Panc1 (cell line): ENCODE results near the gene ATP6V1G1. TPM values are rescaled to one million over a fixed set of nuclear protein-coding genes. Genes with fewer than 3 reads are reported as not detected.

Experiments used
- ATAC-seq: fragments of 200-7000 bp; cut with Tn5 transposase; 2 replicates; pipeline ENCODE4 v1.9.1; 2020; ENCODE audit warnings: mild to moderate bottlenecking, moderate library complexity
- BruUV-seq: library from RNA; stranded (reverse); fragments of 400-500 nt; replicated peaks from 2 replicates; lab custom pipeline; 2021; lab: Mats Ljungman, UMichigan
- CTCF ChIA-PET: fragments of 300-600 bp; sonication (Branson Sonifier 250); formaldehyde crosslinking; loops from one replicate; lab custom pipeline; 2022; ENCODE audit warnings: antibody characterized with exemption; lab: Charles Lee
- POLR2A ChIA-PET: fragments of 300-600 bp; sonication (Branson Sonifier 250); formaldehyde crosslinking; loops from one replicate; lab custom pipeline; 2022; ENCODE audit warnings: antibody characterized with exemption; lab: Charles Lee
- DNase-seq: peaks from one replicate; pipeline ENCODE4 v3.0.0-alpha.2; 2010; ENCODE audit warnings: low read depth, low spot score
- H3K27ac ChIP-seq: 2 replicates; pipeline ENCODE4 v1.5.1; 2011; ENCODE audit warnings: mild to moderate bottlenecking, low read length, inconsistent platforms
- H3K27me3 ChIP-seq: fragments of 200-500 bp; sonication (Bioruptor generic); 2 replicates; pipeline ENCODE4 v1.6.0; 2014; ENCODE audit warnings: low read length, inconsistent platforms; ENCODE audit not compliant: control insufficient read depth, insufficient read depth
- H3K36me3 ChIP-seq: fragments of 200-500 bp; sonication (Bioruptor generic); 2 replicates; pipeline ENCODE4 v1.5.1; 2014; ENCODE audit warnings: inconsistent platforms, mild to moderate bottlenecking, low read length, moderate library complexity; ENCODE audit not compliant: control insufficient read depth, insufficient read depth
- H3K4me1 ChIP-seq: 2 replicates; pipeline ENCODE4 v1.5.1; 2011; ENCODE audit warnings: inconsistent platforms, mild to moderate bottlenecking, low read length, moderate library complexity; ENCODE audit not compliant: control insufficient read depth, insufficient read depth
- H3K4me3 ChIP-seq, 2 experiments: 2 replicates each; pipeline ENCODE4 v1.5.1; 2011 to 2012; ENCODE audit warnings: low read depth in 2 of 2, low read length in 2 of 2, mild to moderate bottlenecking in 2 of 2, inconsistent platforms in 1 of 2, moderate library complexity in 1 of 2
- H3K9me3 ChIP-seq: fragments of 200-500 bp; sonication (Bioruptor generic); 2 replicates; pipeline ENCODE4 v1.5.1; 2014; ENCODE audit warnings: low read depth, mild to moderate bottlenecking, inconsistent platforms, low read length, moderate library complexity; ENCODE audit not compliant: control insufficient read depth, insufficient read depth
- POLR2AphosphoS5 ChIP-seq: IDR thresholded peaks from 2 replicates; pipeline ENCODE4 v1.6.1; 2012; ENCODE audit warnings: mild to moderate bottlenecking, low read depth, low read length, moderate library complexity
- SIN3A ChIP-seq: IDR thresholded peaks from 2 replicates; pipeline ENCODE4 v1.6.1; 2012; ENCODE audit warnings: low read depth, mild to moderate bottlenecking, low read length, moderate library complexity, borderline replicate concordance; ENCODE audit not compliant: insufficient read depth
- TCF7L2 ChIP-seq: IDR thresholded peaks from 2 replicates; pipeline ENCODE4 v1.6.1; 2011; ENCODE audit warnings: mild to moderate bottlenecking, low read depth, low read length, inconsistent platforms
- in situ Hi-C: cut with HindIII; loops from 2 replicates; pipeline ENCODE4 v1.10.0; 2016; ENCODE audit warnings: low sequenced_read_pairs, low pct_unique_long_range_greater_than_20kb
- intact Hi-C: fragments of 100-400 bp; cut with micrococcal nuclease; formaldehyde crosslinking; loops from one replicate; pipeline ENCODE4 v1.10.0; 2022; ENCODE audit not compliant: unreplicated experiment
- total RNA-seq: library from RNA; stranded (reverse); gene quantifications from one replicate; pipeline ENCODE4 v1.2.1, GENCODE V29; 2021; ENCODE audit not compliant: unreplicated experiment
- TF ChIP-seq, protein P1 (sequence below): fragments of 450-650 bp; IDR thresholded peaks from 2 replicates; pipeline ENCODE4 v1.5.1; 2017; ENCODE audit warnings: mild to moderate bottlenecking
- TF ChIP-seq, protein P2 (sequence below), 2 experiments: IDR thresholded peaks; 2 replicates each; pipeline ENCODE4 v1.6.1; 2011 to 2012; ENCODE audit warnings: low read depth in 2 of 2, control low read depth in 1 of 2, low read length in 1 of 2, mild to moderate bottlenecking in 1 of 2, moderate library complexity in 1 of 2; ENCODE audit not compliant: insufficient read depth in 1 of 2

Gene ATP6V1G1
- total RNA-seq, 1 experiment from 2014 or later: 71.8 TPM

DNA sequence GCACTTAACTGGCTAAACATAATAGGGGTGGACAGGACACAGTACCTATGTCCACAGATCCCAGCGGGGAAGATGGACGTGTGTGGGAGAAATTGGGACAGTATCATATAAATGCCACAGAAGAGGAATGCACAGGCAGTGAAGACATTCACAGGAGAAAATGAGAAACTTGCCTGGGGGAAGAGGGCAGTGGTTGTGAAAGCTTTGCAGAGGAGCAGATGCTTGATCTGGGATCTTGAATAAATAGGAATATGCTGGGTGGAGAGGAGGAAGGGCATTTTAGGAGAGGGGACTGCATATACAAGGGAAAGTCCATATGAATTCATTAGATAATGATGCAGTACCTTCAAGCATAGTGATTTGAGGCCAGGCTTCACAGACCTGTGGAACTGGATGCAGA lies 37.1 kb downstream of the ATP6V1G1 start:
- ChIA-PET CTCF (no interaction called here), POLR2A (no interaction called here)
- Histone ChIP-seq H3K27ac (no peak overlapping the region), H3K36me3 (no peaks in the 10 kb centered on the region), H3K9me3 (no peaks in the 10 kb centered on the region), H3K4me3 (no peak overlapping the region), H3K27me3 (no peaks in the 10 kb centered on the region), H3K4me1 (no peaks in the 10 kb centered on the region)
- TF ChIP-seq, protein P1, sequence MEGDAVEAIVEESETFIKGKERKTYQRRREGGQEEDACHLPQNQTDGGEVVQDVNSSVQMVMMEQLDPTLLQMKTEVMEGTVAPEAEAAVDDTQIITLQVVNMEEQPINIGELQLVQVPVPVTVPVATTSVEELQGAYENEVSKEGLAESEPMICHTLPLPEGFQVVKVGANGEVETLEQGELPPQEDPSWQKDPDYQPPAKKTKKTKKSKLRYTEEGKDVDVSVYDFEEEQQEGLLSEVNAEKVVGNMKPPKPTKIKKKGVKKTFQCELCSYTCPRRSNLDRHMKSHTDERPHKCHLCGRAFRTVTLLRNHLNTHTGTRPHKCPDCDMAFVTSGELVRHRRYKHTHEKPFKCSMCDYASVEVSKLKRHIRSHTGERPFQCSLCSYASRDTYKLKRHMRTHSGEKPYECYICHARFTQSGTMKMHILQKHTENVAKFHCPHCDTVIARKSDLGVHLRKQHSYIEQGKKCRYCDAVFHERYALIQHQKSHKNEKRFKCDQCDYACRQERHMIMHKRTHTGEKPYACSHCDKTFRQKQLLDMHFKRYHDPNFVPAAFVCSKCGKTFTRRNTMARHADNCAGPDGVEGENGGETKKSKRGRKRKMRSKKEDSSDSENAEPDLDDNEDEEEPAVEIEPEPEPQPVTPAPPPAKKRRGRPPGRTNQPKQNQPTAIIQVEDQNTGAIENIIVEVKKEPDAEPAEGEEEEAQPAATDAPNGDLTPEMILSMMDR: no peak
- TF ChIP-seq SIN3A (no peak), POLR2AphosphoS5 (no peak), TCF7L2 (no peak)
- TF ChIP-seq, protein P2, sequence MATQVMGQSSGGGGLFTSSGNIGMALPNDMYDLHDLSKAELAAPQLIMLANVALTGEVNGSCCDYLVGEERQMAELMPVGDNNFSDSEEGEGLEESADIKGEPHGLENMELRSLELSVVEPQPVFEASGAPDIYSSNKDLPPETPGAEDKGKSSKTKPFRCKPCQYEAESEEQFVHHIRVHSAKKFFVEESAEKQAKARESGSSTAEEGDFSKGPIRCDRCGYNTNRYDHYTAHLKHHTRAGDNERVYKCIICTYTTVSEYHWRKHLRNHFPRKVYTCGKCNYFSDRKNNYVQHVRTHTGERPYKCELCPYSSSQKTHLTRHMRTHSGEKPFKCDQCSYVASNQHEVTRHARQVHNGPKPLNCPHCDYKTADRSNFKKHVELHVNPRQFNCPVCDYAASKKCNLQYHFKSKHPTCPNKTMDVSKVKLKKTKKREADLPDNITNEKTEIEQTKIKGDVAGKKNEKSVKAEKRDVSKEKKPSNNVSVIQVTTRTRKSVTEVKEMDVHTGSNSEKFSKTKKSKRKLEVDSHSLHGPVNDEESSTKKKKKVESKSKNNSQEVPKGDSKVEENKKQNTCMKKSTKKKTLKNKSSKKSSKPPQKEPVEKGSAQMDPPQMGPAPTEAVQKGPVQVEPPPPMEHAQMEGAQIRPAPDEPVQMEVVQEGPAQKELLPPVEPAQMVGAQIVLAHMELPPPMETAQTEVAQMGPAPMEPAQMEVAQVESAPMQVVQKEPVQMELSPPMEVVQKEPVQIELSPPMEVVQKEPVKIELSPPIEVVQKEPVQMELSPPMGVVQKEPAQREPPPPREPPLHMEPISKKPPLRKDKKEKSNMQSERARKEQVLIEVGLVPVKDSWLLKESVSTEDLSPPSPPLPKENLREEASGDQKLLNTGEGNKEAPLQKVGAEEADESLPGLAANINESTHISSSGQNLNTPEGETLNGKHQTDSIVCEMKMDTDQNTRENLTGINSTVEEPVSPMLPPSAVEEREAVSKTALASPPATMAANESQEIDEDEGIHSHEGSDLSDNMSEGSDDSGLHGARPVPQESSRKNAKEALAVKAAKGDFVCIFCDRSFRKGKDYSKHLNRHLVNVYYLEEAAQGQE (IDR thresholded peaks at IDR 0.05; ENCODE audit: insufficient read depth in 1 of 2, low read depth in 2 of 2, low read length in 1 of 2): no peak
- intact Hi-C loops: no loop called here
- no TSS peak for BruUV-seq
- in situ Hi-C loops: no loop called here
- DNase-seq: no peak
- no peak for ATAC-seq

DNA sequence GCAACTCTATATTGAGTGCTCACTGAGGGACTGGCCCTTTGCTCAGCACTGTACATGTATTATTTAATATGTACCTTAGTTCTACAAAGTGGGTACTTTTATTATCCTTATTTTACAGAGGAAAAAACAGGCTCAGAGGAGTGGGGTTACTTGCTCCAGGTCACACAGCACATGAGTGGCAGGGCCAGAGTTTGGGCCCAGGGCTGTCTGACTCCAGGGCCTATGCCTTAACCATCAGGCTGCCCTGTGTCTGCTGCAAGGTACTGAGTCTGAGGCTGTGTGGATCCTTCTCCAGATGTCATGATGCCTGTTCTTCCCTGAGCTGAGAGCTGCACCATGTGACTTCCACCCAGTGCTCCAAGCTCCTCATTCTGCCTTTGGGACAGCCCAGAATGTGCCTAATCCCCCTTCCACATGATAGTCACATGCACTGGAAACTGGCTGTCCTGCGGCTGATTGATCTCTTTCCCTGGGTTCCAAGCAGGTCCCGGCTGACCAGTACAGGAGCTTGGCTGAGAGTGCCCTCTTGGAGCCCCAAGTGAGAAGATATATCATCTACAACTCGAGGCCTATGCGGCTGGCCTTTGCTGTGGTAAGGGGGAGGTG lies 38.9 kb downstream of the ATP6V1G1 start:
- Histone ChIP-seq H3K4me3 (no peak overlapping the region), H3K27me3 (no peaks in the 10 kb centered on the region), H3K9me3 (no peaks in the 10 kb centered on the region), H3K27ac (no peak overlapping the region), H3K36me3 (no peaks in the 10 kb centered on the region), H3K4me1 (no peaks in the 10 kb centered on the region)
- TF ChIP-seq TCF7L2 (no peak), POLR2AphosphoS5 (no peak), SIN3A (no peak)
- TF ChIP-seq, protein P1: no peak
- TF ChIP-seq, protein P2 (IDR thresholded peaks at IDR 0.05; ENCODE audit: insufficient read depth in 1 of 2, low read depth in 2 of 2, low read length in 1 of 2): no peak
- CTCF ChIA-PET: no interaction called here
- ATAC-seq (no peak), DNase-seq (no peak)
- POLR2A ChIA-PET: no interaction called here
- in situ Hi-C loops (no loop called here), intact Hi-C loops (no loop called here)
- BruUV-seq: no TSS peak
